NCI-H1930 (cell line): ENCODE measurements around the gene MAML3.

Experiments
- DNase-seq, 2 experiments: peaks; one replicate each; lab custom pipeline; 2025; lab: John Stamatoyannopoulos, UW

Gene MAML3

DNA sequence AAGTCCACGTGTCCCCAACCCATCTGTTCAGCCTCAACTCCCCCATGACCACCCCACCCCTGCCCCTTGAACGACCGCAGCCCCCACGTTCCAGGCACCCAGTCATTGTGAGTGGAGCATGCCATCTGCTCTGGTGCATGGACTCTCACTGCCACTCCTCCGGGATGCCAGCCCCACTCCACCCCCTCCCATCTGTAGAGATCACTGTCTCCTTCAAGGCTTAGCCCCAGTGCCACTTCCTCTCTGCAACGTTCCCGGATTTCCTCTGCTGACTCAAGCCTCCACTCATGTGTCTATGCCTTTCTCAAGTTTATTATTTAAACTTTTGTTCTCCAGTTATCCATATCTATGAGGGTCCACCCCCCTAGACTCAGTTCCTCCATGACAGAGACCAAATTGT, 54.0 kb downstream of the MAML3 start:
- DNase-seq, result no peak

DNA sequence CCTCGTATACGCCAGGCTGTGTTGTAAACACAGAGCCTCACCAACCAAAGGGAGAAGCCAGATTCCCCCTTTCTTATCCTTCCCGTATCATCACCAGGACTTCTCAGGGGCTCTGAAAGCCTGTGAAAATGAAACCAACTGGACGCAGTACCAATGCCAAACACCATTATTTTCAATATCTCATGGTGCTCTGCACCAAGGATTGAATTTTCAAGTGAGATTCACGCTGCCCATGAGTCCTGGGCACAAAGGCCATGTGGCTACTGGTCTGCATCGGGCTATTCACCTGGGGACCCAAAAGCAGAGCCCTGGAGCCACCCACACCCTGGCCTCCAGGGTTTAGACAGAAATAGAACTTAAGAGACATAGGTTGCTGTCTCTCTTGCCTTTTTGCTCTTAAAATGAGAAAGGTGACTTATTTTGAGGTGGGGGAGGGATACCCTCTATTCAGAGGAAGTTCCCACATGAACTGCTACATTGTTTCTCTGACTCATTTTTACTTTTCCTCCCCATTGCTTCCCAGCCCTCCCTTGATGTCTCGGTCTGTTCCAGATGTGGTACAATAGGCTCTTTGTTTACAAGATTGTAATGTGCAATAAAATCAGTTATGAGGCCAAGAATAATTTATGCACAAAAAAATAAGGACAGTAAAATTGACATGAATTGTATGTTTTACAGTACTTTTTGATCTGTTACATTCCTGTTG, 55.4 kb downstream of the MAML3 start:
- no peak for DNase-seq

DNA sequence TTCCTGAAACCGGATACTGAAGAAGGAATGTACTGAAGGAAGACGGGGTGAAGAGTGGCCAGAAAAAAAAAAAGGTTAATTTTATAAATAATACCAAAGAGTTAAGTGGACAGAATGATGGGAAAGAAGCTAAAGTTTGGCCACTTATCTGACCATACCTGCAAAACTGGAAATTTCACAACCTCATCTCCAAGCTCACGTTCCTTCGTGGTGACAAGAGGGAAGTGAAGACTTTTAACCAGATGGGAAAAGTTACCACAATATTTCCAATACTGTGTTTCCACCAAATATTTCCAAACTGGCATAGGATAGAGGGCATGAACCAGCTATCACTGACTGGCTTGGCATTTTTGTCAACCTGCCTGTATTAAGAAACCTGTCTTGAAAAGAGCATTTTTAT, 56.4 kb downstream of the MAML3 start:
- DNase-seq, result no peak

DNA sequence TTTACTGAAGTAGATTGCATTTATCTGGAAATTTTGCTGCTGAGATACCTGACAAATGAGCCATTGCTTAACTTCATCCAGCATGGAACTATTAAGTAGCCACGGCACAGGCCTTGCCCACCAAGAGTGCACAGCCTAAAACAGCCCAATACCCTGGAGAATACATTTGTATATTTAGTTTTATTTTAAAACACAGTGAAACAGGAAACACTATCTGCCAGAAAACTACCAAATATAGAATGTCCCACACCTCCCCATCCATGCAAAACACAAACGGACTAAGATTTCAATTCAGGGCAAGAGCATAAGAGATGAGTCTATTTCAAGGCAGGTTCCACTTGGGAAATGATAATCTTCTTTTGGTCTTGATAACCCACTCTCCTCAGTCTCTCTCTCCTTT, 57.1 kb downstream of the MAML3 start:
- no peak for DNase-seq

DNA sequence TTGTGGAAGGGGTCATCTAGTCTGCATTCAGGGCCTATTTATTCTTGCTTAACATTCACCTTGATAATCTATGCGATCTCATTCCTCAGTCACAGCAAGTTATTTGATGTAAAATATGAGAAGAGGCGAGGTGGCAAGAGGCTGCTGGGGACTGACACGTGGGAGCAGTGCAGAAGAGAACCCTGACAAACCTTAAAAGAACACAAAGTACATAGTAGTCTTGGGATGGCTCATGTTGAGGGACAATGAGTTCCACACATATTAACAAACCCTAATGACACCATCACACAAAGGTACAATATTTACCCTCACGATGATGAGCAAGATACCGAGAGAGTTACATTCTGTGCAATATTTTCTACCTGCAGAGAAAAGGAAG, 57.5 kb downstream of the MAML3 start:
- no peak for DNase-seq

DNA sequence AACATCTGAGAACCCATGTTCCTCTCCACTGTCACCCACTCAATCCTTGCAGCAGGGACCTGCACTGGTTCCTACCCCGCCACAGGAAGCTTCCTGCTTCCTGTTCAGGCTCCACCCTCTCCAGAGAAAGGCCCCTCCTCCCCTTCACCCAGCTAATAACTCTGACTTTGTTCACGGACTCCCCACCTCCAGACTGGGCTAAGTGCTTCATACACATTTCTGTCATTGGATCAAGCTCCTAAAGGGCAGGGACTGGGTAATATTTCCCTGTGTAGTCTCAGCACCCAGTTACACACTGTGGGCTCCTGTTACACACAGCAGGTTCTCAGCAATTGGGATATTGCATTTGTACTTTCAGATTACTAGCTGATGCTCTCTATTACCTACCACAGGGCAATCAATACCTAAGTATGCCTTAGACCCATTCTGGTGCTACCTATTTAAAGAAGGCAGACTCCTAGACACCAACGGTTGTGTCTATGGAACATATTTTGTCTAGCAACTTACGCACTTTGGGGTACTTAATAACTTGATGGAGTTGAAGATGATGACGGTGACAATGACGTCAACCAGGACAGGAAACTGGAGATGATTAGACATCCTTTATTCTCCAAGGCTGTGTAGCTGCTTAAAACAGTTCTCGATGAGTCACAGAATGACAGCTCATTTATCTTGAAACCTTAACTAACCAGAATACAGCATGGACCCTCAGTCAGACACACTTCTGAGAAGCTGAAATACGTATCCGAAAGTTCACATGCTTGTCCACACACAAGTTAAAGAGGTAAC, 58.1 kb downstream of the MAML3 start:
- DNase-seq, result no peak

DNA sequence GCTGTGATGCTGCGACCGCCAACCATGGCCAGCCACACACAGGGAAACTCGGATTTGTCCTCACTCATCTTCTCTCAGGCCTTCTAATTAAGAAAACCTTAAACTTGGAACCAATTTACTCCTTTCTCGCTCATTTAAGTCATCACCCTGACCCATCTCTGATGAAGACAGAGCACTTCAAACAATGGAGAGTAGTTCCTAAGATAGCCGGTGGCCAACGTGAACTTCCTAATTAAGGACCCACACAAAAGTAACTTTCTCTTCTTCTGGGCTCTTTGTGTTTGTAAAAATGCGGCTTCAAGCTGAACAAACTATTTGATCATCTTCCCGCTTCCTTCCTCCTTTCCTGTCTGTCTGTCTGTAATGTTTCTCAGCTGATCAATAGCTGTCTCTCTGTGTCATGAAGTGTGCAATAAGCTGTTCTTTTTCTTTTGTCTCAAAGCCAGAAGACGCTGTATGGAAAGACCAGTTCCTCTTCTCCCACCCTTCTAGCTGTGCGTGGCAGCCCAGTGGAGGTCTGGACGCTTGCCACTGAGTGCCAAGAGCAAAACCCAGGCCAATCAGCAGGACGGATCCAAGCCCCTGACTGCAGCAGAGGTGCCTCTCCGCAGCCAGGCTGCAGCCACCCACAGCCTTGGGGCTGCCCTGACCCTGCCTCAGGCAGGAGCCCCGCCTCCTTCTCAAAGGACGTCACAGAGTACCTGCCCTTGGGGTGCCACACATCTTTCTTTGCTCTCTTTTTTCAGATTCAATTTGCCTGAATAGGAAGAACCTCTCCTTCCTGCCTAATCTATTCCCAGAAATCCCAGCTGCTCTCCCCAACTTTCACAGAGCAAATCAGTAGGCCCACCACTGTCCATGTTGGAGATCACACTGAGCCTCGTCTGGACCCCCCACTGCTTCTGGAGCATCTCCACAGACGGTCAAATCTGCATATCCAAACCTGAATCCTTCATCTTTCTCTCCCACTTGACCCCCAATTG, 59.3 kb downstream of the MAML3 start:
- DNase-seq, result no peak

DNA sequence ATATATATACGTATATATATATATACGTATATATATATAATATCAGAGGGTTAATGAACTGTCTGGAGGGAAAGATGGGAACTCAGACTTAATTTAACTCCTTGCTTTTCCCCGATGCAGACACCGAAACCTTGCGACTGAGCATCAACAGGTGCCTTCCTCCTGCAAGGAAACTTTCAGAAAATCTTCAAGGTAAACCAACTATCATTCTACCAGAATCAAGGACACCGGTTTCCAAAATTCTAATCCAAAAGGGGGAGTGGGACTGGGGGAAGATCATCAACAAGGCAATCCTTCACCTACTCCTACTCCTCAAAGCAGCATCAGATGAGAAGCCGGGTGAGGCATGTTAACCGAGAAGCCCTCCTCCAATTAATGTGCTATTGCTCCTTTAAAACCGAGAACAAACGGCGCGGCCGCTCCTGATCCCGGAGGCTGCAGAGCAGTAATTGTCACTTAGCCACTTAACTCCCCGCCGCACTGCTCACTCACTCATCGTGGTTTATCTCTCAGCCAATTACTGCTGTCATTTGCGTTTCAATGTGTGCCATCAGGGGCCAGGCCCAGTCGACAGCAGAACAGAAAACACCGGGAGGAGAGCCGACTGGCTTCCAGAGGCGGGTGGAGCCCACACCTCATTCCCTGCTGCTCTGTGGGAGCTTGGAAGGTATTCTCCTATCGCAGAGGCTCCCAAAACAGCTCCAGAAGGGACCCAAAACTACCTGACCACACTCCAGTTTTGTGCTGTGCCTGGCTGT, 61.7 kb downstream of the MAML3 start:
- DNase-seq, result peak; percentile 29 to 51

DNA sequence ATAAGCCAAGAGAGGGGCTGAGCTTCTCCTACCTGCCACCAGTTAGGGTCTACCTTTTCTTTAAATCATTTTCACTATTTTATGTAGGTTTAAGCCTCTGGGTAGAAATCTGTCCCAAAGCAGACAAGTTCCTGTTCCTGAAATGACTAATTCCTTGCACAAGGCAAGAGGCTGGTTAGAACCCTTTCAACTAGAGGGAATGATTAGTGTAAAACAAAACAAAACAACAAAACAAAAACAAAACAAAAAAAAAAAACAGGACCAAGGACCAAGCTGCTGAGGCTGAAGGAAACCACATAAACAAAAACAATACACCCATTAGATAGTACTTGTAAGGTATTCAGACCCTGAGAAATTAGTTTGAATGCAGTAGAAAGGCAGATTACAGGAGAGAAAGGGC, 62.7 kb downstream of the MAML3 start:
- DNase-seq, result no peak

DNA sequence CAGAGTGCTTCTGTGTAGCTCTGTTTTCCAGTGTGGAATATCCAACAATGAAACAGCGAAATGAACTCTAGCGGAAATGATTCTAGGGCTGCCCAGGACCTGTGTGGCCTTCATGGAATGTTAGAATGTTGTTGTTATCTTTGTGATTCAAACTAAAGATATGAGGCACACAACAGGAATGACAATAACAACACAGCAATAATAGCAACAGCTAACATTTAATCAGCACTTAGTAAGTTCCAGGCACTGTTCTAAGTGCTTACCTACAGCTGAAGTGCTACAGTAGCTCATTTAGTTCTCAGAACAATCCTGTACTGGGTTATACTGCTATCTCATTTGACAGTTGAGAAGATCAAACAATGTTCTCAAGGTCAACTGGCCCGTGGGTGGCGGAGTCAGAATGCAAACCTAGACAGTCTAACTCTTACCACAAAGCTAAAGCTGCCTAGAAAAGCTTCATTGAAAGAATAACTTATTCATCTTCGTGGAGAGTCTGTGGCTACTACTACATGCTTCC, 63.7 kb downstream of the MAML3 start:
- no peak for DNase-seq

DNA sequence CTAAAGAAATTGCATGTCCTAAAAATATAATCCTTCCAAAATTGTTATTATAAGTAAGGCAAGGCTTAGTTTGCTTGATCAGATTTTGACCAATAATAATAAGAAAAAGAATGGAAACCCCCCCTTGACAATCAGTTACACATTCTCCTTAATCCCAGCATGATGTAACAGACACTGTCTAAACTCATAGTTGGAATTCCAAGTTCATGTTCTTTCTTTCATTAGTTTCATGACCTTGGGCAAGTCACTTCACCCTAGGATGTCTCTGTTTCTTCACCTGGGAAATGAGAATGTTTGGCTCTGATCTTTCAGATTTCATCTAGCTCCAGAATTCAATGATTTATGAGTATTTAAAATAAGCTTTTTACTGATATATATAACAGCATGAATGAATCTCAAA, 64.8 kb downstream of the MAML3 start:
- no peak for DNase-seq

DNA sequence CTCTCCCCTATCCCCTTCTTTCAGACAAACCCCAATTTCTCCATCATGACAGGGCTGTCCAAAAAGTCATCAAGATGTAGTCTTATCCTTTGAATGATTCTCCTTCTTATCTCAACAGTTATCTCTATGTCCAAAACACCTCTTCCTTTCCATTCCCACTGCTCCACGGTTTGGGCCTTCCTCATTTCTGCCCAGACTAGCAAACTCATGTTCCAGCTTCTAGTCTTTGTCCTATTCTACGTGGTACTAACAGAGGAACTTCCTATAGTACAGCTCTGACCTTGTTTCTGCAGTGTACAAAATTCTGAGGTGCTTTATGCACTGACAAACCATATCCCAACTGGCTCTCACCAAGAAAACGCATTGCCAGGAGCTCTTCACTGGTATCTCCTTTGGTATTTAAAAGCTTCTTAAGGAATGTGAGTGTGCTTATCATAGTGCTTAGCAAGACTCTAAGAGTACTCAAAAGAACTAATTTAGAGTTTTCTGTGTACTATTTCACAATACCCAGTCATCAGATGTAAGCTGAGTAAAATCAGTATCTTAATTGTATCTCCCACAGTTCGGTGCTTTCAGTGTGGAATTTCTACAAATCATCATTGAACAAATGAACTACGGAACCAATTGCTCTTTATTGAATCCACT, 65.5 kb downstream of the MAML3 start:
- DNase-seq, result no peak

DNA sequence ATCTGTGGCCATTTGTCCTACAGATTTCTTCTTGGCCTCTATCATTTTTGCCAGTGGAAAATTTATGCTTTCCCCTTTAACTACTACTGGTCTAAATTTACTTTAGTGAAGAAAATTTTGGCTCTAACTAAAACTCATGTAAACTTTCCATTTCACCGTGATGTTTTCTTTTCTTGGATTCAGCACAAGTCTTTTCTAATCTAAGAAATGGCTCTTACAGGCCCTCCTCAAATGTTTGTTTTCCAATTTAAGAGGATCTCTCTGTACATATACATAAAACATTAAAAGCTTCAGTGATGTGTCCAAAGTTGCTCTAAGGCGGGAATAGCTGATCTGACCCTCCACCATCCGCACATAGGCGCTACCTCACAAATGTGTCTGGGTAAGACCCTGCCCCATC, 68.1 kb downstream of the MAML3 start:
- DNase-seq, result no peak

DNA sequence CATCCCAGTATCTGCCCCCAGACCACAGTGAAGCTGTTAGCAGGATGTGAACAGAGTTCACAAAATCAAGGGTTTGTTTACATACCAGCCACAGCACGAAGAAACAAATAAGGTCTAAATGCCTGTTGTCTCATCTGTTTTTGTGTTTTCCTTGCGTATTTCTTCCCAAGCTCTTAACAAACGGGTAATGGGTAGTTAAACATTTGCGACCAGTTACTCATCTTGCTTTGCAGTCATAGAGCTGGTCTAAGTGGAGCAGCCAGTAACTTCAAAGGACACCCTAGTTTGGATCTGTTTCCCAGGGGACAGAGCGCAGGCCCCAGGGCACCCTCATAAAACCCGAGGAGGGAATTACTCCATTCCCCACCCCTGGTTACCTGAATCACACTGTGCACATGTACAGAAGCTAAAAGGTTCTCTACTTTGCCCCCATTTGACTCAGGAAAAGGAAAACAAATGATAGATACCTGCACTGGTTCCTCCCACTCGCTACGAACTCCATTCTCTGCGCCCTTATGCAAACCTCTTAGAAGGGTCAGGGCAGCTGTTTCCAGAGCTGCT, 68.8 kb downstream of the MAML3 start:
- DNase-seq, result peak in 1 of 2 experiments; percentile 16

DNA sequence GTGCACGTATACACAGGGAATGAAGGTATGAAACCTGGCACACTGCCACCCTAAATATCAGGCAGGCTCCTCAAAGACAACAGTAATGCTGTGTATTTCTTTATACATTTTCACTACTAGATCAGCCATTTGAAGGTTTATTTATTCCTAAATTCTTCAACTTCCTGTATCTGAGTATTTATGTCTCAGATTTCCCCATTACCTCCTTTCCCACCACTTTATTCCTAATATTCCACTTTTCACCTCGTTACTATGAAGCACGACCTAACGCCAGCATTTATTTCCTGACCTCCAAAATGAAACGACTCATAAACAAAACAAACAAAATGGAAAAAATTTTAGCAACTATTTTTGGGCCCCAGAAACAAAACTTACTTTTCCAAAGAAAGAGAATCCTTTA, 69.6 kb downstream of the MAML3 start:
- DNase-seq, result no peak

DNA sequence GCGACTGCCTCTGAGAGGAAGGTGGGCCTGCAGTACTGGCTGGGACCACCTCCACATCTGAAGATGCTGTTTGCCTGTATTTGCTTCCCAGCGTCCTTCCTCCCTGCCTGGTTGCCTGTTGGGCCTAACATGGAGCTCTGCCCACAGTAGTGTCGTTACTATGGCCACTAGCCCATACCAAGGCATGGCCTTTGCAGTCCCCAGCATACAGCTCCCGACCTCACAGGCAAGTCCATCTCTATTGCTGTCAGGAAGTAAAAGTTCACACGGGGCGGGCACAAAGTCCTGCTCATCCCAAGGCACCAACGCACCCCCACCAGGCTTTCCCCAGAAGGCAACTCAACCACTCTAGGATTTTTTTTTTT, 71.6 kb downstream of the MAML3 start:
- DNase-seq, result no peak

DNA sequence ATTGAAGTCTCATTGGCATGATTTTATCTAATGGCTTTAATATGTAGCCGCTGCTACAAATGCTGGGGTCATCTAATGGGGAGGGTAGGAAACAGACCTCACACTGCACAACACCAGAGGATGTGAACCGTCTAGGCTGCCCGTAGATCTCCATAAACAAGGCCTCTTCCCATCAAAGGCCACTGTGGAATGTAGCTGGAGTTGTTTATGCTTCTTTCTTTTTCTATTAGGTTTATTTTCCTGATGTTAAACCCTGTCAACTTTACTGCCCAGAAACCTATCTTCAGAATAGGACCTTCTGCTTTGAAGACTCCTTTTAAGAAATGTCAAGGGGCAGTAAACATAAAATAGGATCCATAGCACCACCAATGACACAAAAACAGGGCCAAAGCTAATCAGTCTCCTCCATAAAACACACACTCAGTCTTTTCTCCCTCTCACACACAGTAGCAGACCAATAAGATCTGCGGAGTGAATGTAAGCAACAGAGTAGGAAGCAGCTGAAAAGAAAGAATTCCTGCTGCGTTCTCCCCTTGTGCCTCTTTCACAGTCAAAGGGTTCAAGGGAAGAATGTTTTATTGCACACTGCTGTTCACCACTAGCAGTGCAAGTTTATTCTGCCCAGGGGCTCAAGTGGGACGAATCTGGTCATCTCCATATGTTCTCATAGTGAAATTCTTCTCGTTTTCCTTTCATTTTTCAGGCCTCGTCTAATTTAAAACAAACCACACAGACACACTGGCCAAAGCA, 72.2 kb downstream of the MAML3 start:
- DNase-seq, result peak in 1 of 2 experiments; percentile 11

DNA sequence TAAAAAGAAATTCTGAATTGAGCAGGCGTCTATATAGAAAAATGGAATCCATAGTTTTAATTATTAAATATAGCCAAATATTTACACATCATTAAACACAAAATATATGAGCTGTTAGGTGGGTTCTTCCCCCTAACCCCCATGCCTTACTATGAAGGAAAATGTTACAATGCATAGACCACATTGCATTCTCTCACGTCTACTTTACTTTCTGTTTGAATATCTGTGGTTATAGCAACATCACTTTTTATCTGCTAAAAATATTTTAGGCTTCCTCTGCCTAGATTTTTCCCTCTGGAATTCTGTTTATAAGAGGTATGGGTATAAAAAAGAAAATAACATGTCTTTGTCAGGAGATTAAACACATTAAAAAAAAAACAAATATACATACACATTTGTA, 73.1 kb downstream of the MAML3 start:
- DNase-seq, result no peak

DNA sequence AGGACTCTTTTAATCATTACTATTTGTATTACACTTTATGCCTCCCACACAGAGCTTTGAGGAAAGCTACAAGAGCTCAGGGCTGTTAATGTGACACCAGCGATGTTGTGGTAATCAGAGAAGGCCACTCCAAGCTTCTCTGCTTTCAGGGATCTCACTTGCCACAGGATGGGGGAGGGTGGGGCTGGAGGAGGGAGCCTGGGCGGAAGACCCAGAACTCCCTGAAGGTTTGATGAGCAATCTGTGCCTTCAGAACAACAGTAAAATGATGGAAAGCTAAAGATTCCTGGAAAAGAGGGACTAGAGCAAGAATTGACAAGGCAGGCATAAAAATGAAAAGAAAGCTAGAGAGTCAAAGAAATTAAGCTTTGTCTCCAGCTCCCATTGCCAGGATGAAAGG, 75.6 kb downstream of the MAML3 start:
- no peak for DNase-seq

DNA sequence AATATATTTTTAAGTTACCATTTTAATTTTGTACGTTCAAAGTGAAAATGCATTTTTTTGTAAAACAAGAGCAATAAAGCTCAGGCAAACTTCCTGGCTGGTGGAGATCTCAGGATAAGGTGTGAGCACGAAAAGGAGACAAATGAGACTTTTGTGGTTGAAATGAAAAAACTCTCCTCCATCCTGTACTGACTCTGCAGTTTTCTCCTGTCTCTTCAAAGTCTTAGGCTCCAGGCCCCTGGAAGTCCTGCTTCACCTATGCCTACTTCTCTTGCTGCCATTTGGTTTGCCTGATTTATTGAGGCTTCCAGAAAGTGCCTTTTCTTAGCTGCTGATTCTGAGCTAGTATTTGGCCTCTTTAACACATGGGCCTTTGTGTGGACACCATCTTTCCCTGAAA, 77.7 kb downstream of the MAML3 start:
- DNase-seq, result no peak
